B cell (primary cell): Measurements from ENCODE around the gene FGD4. TPM values are rescaled to one million over a fixed set of nuclear protein-coding genes. Genes with fewer than 3 reads are reported as not detected.

Source experiments
- ATAC-seq: fragments of 200-7000 bp; cut with Tn5 transposase; one replicate; pipeline ENCODE4 v1.10.0; 2021; ENCODE audit warnings: low read depth, mild to moderate bottlenecking, moderate number of reproducible peaks, moderate library complexity
- CTCF ChIA-PET: fragments of 350-600 bp; sonication (Branson Sonifier 250); formaldehyde crosslinking; loops from one replicate; lab custom pipeline; 2021; ENCODE audit warnings: antibody characterized with exemption, inconsistent platforms; lab: Charles Lee
- POLR2A ChIA-PET: fragments of 350-600 bp; sonication (Branson Sonifier 250); formaldehyde crosslinking; loops from one replicate; lab custom pipeline; 2021; ENCODE audit warnings: antibody characterized with exemption; lab: Charles Lee
- DNase-seq: peaks from one replicate; pipeline ENCODE4 v3.0.0; 2013
- H2AFZ ChIP-seq: 2 replicates; pipeline ENCODE4 v1.6.1; 2012; ENCODE audit warnings: mild to moderate bottlenecking, low read depth, low read length; ENCODE audit not compliant: insufficient read depth, poor library complexity, severe bottlenecking
- H3K27ac ChIP-seq, 2 donors: 1 replicate in 1 of 2; 2 replicates in 1 of 2; pipeline ENCODE4 v1.5.1; 2012 to 2013; ENCODE audit warnings: low read length in 2 of 2, mild to moderate bottlenecking in 2 of 2, moderate library complexity in 1 of 2
- H3K27me3 ChIP-seq, 4 experiments: fragments of 200-600 bp in 1 of 4; sonication (generic) in 1 of 4; replicated peaks in 1 of 4; 1 replicate in 2 of 4; 2 replicates in 2 of 4; pipeline versions ENCODE4 v1.6.1 to v1.7.0; 2013 to 2016; ENCODE audit warnings: low read length in 3 of 4, mild to moderate bottlenecking in 2 of 4, mixed read lengths in 1 of 4, moderate library complexity in 1 of 4; ENCODE audit not compliant: insufficient read depth in 4 of 4, control insufficient read depth in 3 of 4; ENCODE audit errors: control extremely low read depth in 1 of 4
- H3K36me3 ChIP-seq, 2 experiments: replicated peaks in 1 of 2; 1 replicate in 1 of 2; 2 replicates in 1 of 2; pipeline versions ENCODE4 v1.6.1 to v1.7.1; 2013; ENCODE audit warnings: low read length in 1 of 2; ENCODE audit not compliant: insufficient read depth in 2 of 2, control insufficient read depth in 1 of 2; ENCODE audit errors: control extremely low read depth in 1 of 2, extremely low read depth in 1 of 2
- H3K4me1 ChIP-seq, 2 donors: fragments of 200-600 bp in 1 of 2; sonication (generic) in 1 of 2; 1 replicate in 1 of 2; 2 replicates in 1 of 2; pipeline versions ENCODE4 v1.5.1 to v1.6.1; 2013 to 2017; ENCODE audit warnings: low read length in 2 of 2; ENCODE audit not compliant: control insufficient read depth in 2 of 2, insufficient read depth in 2 of 2
- H3K4me2 ChIP-seq: replicated peaks from 2 replicates; pipeline ENCODE3; 2012; ENCODE audit warnings: mild to moderate bottlenecking, low read depth, low read length; ENCODE audit not compliant: poor library complexity, severe bottlenecking
- H3K4me3 ChIP-seq, 5 experiments: fragments of 200-600 bp in 1 of 5; sonication (generic) in 1 of 5; 1 replicate in 3 of 5; 2 replicates in 2 of 5; pipeline versions ENCODE4 v1.5.1 to v1.7.0; 2011 to 2016; ENCODE audit warnings: low read length in 4 of 5, mild to moderate bottlenecking in 4 of 5, low read depth in 2 of 5, control low read depth in 1 of 5, moderate library complexity in 1 of 5; ENCODE audit not compliant: insufficient read depth in 1 of 5; ENCODE audit errors: control extremely low read depth in 1 of 5, extremely low read depth in 1 of 5
- H3K79me2 ChIP-seq: fragments of 200-600 bp; sonication (generic); one replicate; pipeline ENCODE4 v1.6.0; 2016; ENCODE audit warnings: low read length; ENCODE audit not compliant: control insufficient read depth, insufficient read depth
- H3K9ac ChIP-seq: fragments of 200-600 bp; sonication (generic); 2 replicates; pipeline ENCODE4 v1.6.1; 2017; ENCODE audit warnings: mild to moderate bottlenecking, low read length, moderate library complexity
- H3K9me3 ChIP-seq, 3 donors: one replicate each; pipeline versions ENCODE4 v1.6.1 to v1.7.1; 2013; ENCODE audit warnings: low read length in 2 of 3; ENCODE audit not compliant: control insufficient read depth in 2 of 3, insufficient read depth in 1 of 3; ENCODE audit errors: control extremely low read depth in 1 of 3
- H4K20me1 ChIP-seq: 2 replicates; pipeline ENCODE4 v1.6.0; 2012; ENCODE audit warnings: mild to moderate bottlenecking, low read length; ENCODE audit not compliant: insufficient read depth, control insufficient read depth, poor library complexity, severe bottlenecking
- H3K27ac Mint-ChIP-seq: one replicate; pipeline ENCODE4 v1.8.0; 2021; ENCODE audit warnings: mixed read lengths
- H3K27me3 Mint-ChIP-seq: one replicate; pipeline ENCODE4 v1.8.0; 2021; ENCODE audit warnings: mixed read lengths
- H3K4me1 Mint-ChIP-seq: one replicate; pipeline ENCODE4 v1.8.0; 2021; ENCODE audit warnings: mixed read lengths
- H3K4me3 Mint-ChIP-seq: one replicate; pipeline ENCODE4 v1.8.0; 2021; ENCODE audit warnings: mixed read lengths
- H3K9me3 Mint-ChIP-seq: one replicate; pipeline ENCODE4 v1.8.0; 2022; ENCODE audit warnings: mixed read lengths; ENCODE audit not compliant: insufficient read depth
- CTCF ChIP-seq: fragments of 200-600 bp; IDR thresholded peaks from one replicate; pipeline ENCODE4 v1.8.0; 2022; ENCODE audit warnings: antibody characterized with exemption, mild to moderate bottlenecking
- EZH2 ChIP-seq: IDR thresholded peaks from 2 replicates; pipeline ENCODE4 v1.6.1; 2012; ENCODE audit warnings: borderline replicate concordance, low read depth, mild to moderate bottlenecking, moderate library complexity, low read length; ENCODE audit not compliant: insufficient read depth, poor library complexity, severe bottlenecking
- WGBS: methylation state at CpG from one replicate; pipeline ENCODE4 v1.1.5; 2013; ENCODE audit warnings: missing lambda C conversion rate; ENCODE audit not compliant: insufficient coverage; 5-methylcytosine and 5-hydroxymethylcytosine counted together
- intact Hi-C: fragments of 100-400 bp; cut with micrococcal nuclease; formaldehyde crosslinking; loops from one replicate; pipeline ENCODE4 v1.10.0; 2022
- polyA plus RNA-seq: library from polyadenylated mRNA; depleted of rRNA; stranded (reverse); fragments of >200 nt; gene quantifications from 2 replicates; pipeline ENCODE4 v1.2.3, GENCODE V29; 2012
- total RNA-seq, 2 donors: library from RNA; stranded (reverse); fragments of 120-200 nt in 1 of 2; gene quantifications; 1 replicate in 1 of 2; 2 replicates in 1 of 2; pipeline versions ENCODE4 v1.2.3 to v1.2.4, GENCODE V29; 2013 to 2022

Gene FGD4
- total and polyA plus RNA-seq, 2 donors (not counting 1 experiment from before 2014, with no cell fraction given), result 2.1 to 2.8 TPM

- no peak for TF ChIP-seq EZH2
- TF ChIP-seq CTCF, result no peak
- H3K4me3 ChIP-seq, result no peak overlapping the region
- no peaks in the 10 kb centered on the region for H3K4me1 ChIP-seq
- H3K27me3 ChIP-seq, result no peaks in the 10 kb centered on the region
- Mint-ChIP-seq H3K4me3 (no peak overlapping the region), H3K4me1 (no peaks in the 10 kb centered on the region), H3K27ac (no peak overlapping the region), H3K27me3 (no peaks in the 10 kb centered on the region), H3K9me3 (no peaks in the 10 kb centered on the region)
- DNase-seq, result no peak
- H4K20me1 ChIP-seq, result no peaks in the 10 kb centered on the region
- no peaks in the 10 kb centered on the region for H3K79me2 ChIP-seq
- no peak overlapping the region for H2AFZ ChIP-seq
- no peak for ATAC-seq
- intact Hi-C loops, result no loop called here
- H3K9ac ChIP-seq, result no peak overlapping the region
- H3K4me2 ChIP-seq, result no peak overlapping the region
- CTCF ChIA-PET, result no interaction called here
- no peaks in the 10 kb centered on the region for H3K36me3 ChIP-seq
- H3K9me3 ChIP-seq, result no peaks in the 10 kb centered on the region
- no peak overlapping the region for H3K27ac ChIP-seq
- POLR2A ChIA-PET, result no interaction called here
- 97% methylated on average over 4 of the region's 5 CpGs for WGBS
Measured at GRCh38 chr12:32651151-32651955, 252.0 kb downstream of the FGD4 start.

- Histone ChIP-seq H3K4me3 (no peak overlapping the region), H3K27ac (no peak overlapping the region), H3K79me2 (no peaks in the 10 kb centered on the region), H3K4me2 (no peak overlapping the region), H3K36me3 (no peaks in the 10 kb centered on the region), H4K20me1 (no peaks in the 10 kb centered on the region), H3K9ac (no peak overlapping the region), H2AFZ (no peak overlapping the region), H3K9me3 (no peaks in the 10 kb centered on the region), H3K27me3 (no peaks in the 10 kb centered on the region), H3K4me1 (no peaks in the 10 kb centered on the region)
- ATAC-seq, result no peak
- POLR2A ChIA-PET, result no interaction called here
- Mint-ChIP-seq H3K9me3 (no peaks in the 10 kb centered on the region), H3K4me1 (no peaks in the 10 kb centered on the region), H3K27me3 (no peaks in the 10 kb centered on the region), H3K4me3 (no peak overlapping the region), H3K27ac (no peak overlapping the region)
- CTCF ChIA-PET, result no interaction called here
- no peak for DNase-seq
- TF ChIP-seq CTCF, result no peak
- TF ChIP-seq EZH2, result no peak
- WGBS, result 100% methylated on average over 4 of the region's 4 CpGs
- intact Hi-C loops, result no loop called here
Measured at GRCh38 chr12:32651956-32652210, 252.5 kb downstream of the FGD4 start.
